CD8-positive, alpha-beta memory T cell (primary cell): Measurements from ENCODE around the gene MACROD2. TPM values are rescaled to one million over a fixed set of nuclear protein-coding genes. Genes with fewer than 3 reads are reported as not detected.
"Not testable (repeated sequence)": the region's sequence is repeated elsewhere in the genome, so short reads cannot be mapped to it uniquely, and the experiment has no call there.

Source experiments
- CTCF ChIA-PET: fragments of 350-600 bp; sonication (Branson Sonifier 250); formaldehyde crosslinking; loops from one replicate; lab custom pipeline; 2021; ENCODE audit warnings: antibody characterized with exemption; lab: Charles Lee
- POLR2A ChIA-PET: fragments of 350-600 bp; sonication (Branson Sonifier 250); formaldehyde crosslinking; loops from one replicate; lab custom pipeline; 2021; ENCODE audit warnings: antibody characterized with exemption; lab: Charles Lee
- DNase-seq, 5 donors: peaks; one replicate each; pipeline versions ENCODE4 v3.0.0 to v3.0.0-alpha.2; 2020 to 2022; ENCODE audit warnings: mixed read lengths in 1 of 5
- H3K27ac ChIP-seq: one replicate; pipeline ENCODE4 v1.7.0; 2013; ENCODE audit warnings: low read depth, mild to moderate bottlenecking, low read length, moderate library complexity
- H3K27me3 ChIP-seq: 2 replicates; pipeline ENCODE4 v1.7.0; 2013; ENCODE audit warnings: low read length, mild to moderate bottlenecking; ENCODE audit not compliant: insufficient read depth, poor library complexity, severe bottlenecking
- H3K36me3 ChIP-seq: 2 replicates; pipeline ENCODE4 v1.7.0; 2013; ENCODE audit warnings: mild to moderate bottlenecking, low read length, moderate library complexity; ENCODE audit not compliant: insufficient read depth
- H3K4me1 ChIP-seq: 2 replicates; pipeline ENCODE4 v1.7.0; 2013; ENCODE audit warnings: mild to moderate bottlenecking, low read length, moderate library complexity; ENCODE audit not compliant: insufficient read depth
- H3K4me3 ChIP-seq: 2 replicates; pipeline ENCODE4 v1.7.0; 2013; ENCODE audit warnings: mild to moderate bottlenecking, low read length
- H3K9me3 ChIP-seq: 2 replicates; pipeline ENCODE4 v1.7.0; 2013; ENCODE audit warnings: mild to moderate bottlenecking, low read length
- H3K27ac Mint-ChIP-seq, 8 donors: one replicate each; pipeline ENCODE4 v1.8.0; 2020 to 2021; ENCODE audit warnings: mixed read lengths in 8 of 8, mild to moderate bottlenecking in 6 of 8, inconsistent platforms in 3 of 8, moderate library complexity in 3 of 8
- H3K27me3 Mint-ChIP-seq, 2 donors: one replicate each; pipeline ENCODE4 v1.8.0; 2020 to 2021; ENCODE audit warnings: mixed read lengths in 2 of 2, mild to moderate bottlenecking in 1 of 2, moderate library complexity in 1 of 2
- H3K36me3 Mint-ChIP-seq, 3 donors: one replicate each; pipeline ENCODE4 v1.8.0; 2020 to 2021; ENCODE audit warnings: mixed read lengths in 3 of 3, inconsistent platforms in 1 of 3, mild to moderate bottlenecking in 1 of 3
- H3K4me1 Mint-ChIP-seq, 3 donors: one replicate each; pipeline ENCODE4 v1.8.0; 2020 to 2021; ENCODE audit warnings: mixed read lengths in 3 of 3, inconsistent platforms in 1 of 3, mild to moderate bottlenecking in 1 of 3
- H3K4me3 Mint-ChIP-seq, 7 donors: one replicate each; pipeline ENCODE4 v1.8.0; 2020 to 2021; ENCODE audit warnings: mixed read lengths in 7 of 7, mild to moderate bottlenecking in 6 of 7, moderate library complexity in 4 of 7, inconsistent platforms in 2 of 7
- H3K9me3 Mint-ChIP-seq, 5 donors: one replicate each; pipeline ENCODE4 v1.8.0; 2020 to 2022; ENCODE audit warnings: mixed read lengths in 5 of 5, mild to moderate bottlenecking in 3 of 5, moderate library complexity in 2 of 5, inconsistent platforms in 1 of 5
- polyA plus RNA-seq: library from polyadenylated mRNA; unstranded; fragments of 300-500 nt; fragmentation: Illumina TruSeq; gene quantifications from one replicate; pipeline ENCODE4 v1.2.3, GENCODE V29; 2021
- total RNA-seq, 2 experiments: library from RNA; stranded (reverse); gene quantifications; one replicate each; pipeline ENCODE4 v1.2.3, GENCODE V29; 2021

The MACROD2 gene
- total and polyA plus RNA-seq, 3 experiments from 2014 or later: not detected

- no peaks in the 10 kb centered on the region for H3K36me3 Mint-ChIP-seq
- CTCF ChIA-PET: no interaction called here
- no peaks in the 10 kb centered on the region for H3K27me3 ChIP-seq
These were observed 456.1 kb downstream of the MACROD2 start for GRCh38 chr20:14451458-14451857.

GRCh38 chr20:14453259-14453658, 457.9 kb downstream of the MACROD2 start:
- H3K36me3 ChIP-seq: no peaks in the 10 kb centered on the region
- DNase-seq: no peak
- Mint-ChIP-seq H3K4me1 (no peaks in the 10 kb centered on the region), H3K27me3 (no peaks in the 10 kb centered on the region), H3K4me3 (no peak overlapping the region), H3K9me3 (peaks cover 0 to 40% (median 11%) of the 10 kb centered on the region in 5 donors), H3K36me3 (no peaks in the 10 kb centered on the region), H3K27ac (no peak overlapping the region)
- no peak overlapping the region for H3K4me3 ChIP-seq
- no peaks in the 10 kb centered on the region for H3K9me3 ChIP-seq
- POLR2A ChIA-PET: no interaction called here
- no peaks in the 10 kb centered on the region for H3K27me3 ChIP-seq
- no peak overlapping the region for H3K27ac ChIP-seq
- CTCF ChIA-PET: no interaction called here
- no peaks in the 10 kb centered on the region for H3K4me1 ChIP-seq

More at GRCh38 chr20:14451458-14451857, 456.1 kb downstream of the MACROD2 start:
- no peaks in the 10 kb centered on the region for H3K9me3 ChIP-seq
- Mint-ChIP-seq H3K9me3 (peaks cover 0 to 32% (median 12%) of the 10 kb centered on the region in 5 donors), H3K27me3 (no peaks in the 10 kb centered on the region), H3K4me3 (peak overlapping the region in 1 of 7 donors; percentile 73), H3K4me1 (no peaks in the 10 kb centered on the region), H3K27ac (no peak overlapping the region)
- H3K4me1 ChIP-seq: no peaks in the 10 kb centered on the region
- H3K27ac ChIP-seq: no peak overlapping the region
- no peak overlapping the region for H3K4me3 ChIP-seq
- H3K36me3 ChIP-seq: no peaks in the 10 kb centered on the region
- POLR2A ChIA-PET: no interaction called here
- DNase-seq: no peak

- Histone ChIP-seq H3K9me3 (no peaks in the 10 kb centered on the region), H3K27me3 (no peaks in the 10 kb centered on the region), H3K4me3 (no peak overlapping the region), H3K27ac (no peak overlapping the region), H3K36me3 (no peaks in the 10 kb centered on the region), H3K4me1 (no peaks in the 10 kb centered on the region)
- Mint-ChIP-seq H3K36me3 (no peaks in the 10 kb centered on the region), H3K4me1 (no peaks in the 10 kb centered on the region), H3K4me3 (no peak overlapping the region), H3K27ac (no peak overlapping the region), H3K9me3 (peaks cover 0 to 33% (median 11%) of the 10 kb centered on the region in 5 donors), H3K27me3 (no peaks in the 10 kb centered on the region)
- ChIA-PET CTCF (no interaction called here), POLR2A (no interaction called here)
- no peak for DNase-seq
These were observed 459.0 kb downstream of the MACROD2 start for GRCh38 chr20:14454296-14454695.

- H3K4me3 ChIP-seq, H3K4me3 Mint-ChIP-seq, H3K27ac ChIP-seq, H3K27me3 Mint-ChIP-seq, H3K4me1 Mint-ChIP-seq, DNase-seq, H3K36me3 Mint-ChIP-seq, POLR2A ChIA-PET, H3K4me1 ChIP-seq, CTCF ChIA-PET, H3K27ac Mint-ChIP-seq, H3K36me3 ChIP-seq, H3K9me3 ChIP-seq, H3K27me3 ChIP-seq: not testable (repeated sequence)
- peaks cover 16 to 21% (median 17%) of the 10 kb centered on the region in 5 donors for H3K9me3 Mint-ChIP-seq
These were observed 471.9 kb downstream of the MACROD2 start for GRCh38 chr20:14467104-14467827.

GRCh38 chr20:14470231-14470899, 475.0 kb downstream of the MACROD2 start:
- Histone ChIP-seq H3K4me1 (no peaks in the 10 kb centered on the region), H3K4me3 (no peak overlapping the region), H3K9me3 (no peaks in the 10 kb centered on the region), H3K27ac (no peak overlapping the region), H3K36me3 (no peaks in the 10 kb centered on the region), H3K27me3 (no peaks in the 10 kb centered on the region)
- Mint-ChIP-seq H3K9me3 (peaks cover 11 to 28% (median 16%) of the 10 kb centered on the region in 5 donors), H3K27me3 (no peaks in the 10 kb centered on the region), H3K4me1 (no peaks in the 10 kb centered on the region), H3K4me3 (no peak overlapping the region), H3K27ac (no peak overlapping the region), H3K36me3 (peaks cover 0 to 4% (median 2%) of the 10 kb centered on the region in 3 donors)
- CTCF ChIA-PET: no interaction called here
- no peak for DNase-seq
- POLR2A ChIA-PET: no interaction called here

- no peak overlapping the region for H3K4me3 Mint-ChIP-seq
- H3K27ac Mint-ChIP-seq: no peak overlapping the region
- peaks cover 0 to 4% (median 2%) of the 10 kb centered on the region in 3 donors for H3K36me3 Mint-ChIP-seq
- H3K4me1 ChIP-seq: no peaks in the 10 kb centered on the region
- no peak for DNase-seq
- H3K27me3 ChIP-seq: no peaks in the 10 kb centered on the region
- ChIA-PET CTCF (no interaction called here), POLR2A (no interaction called here)
- no peak overlapping the region for H3K27ac ChIP-seq
- H3K9me3 Mint-ChIP-seq: peaks cover 10 to 25% (median 13%) of the 10 kb centered on the region in 5 donors
- no peaks in the 10 kb centered on the region for H3K27me3 Mint-ChIP-seq
- H3K4me3 ChIP-seq: no peak overlapping the region
- no peaks in the 10 kb centered on the region for H3K9me3 ChIP-seq
- H3K36me3 ChIP-seq: no peaks in the 10 kb centered on the region
- no peaks in the 10 kb centered on the region for H3K4me1 Mint-ChIP-seq
These were observed 475.8 kb downstream of the MACROD2 start for GRCh38 chr20:14470977-14471661.

GRCh38 chr20:14477125-14477524, 481.8 kb downstream of the MACROD2 start:
- Mint-ChIP-seq H3K4me1 (no peaks in the 10 kb centered on the region), H3K4me3 (no peak overlapping the region), H3K27me3 (no peaks in the 10 kb centered on the region), H3K9me3 (peaks cover 0 to 14% (median 9%) of the 10 kb centered on the region in 5 donors), H3K27ac (no peak overlapping the region), H3K36me3 (no peaks in the 10 kb centered on the region)
- no peak overlapping the region for H3K4me3 ChIP-seq
- H3K27me3 ChIP-seq: no peaks in the 10 kb centered on the region
- H3K4me1 ChIP-seq: no peaks in the 10 kb centered on the region
- no peak for DNase-seq
- POLR2A ChIA-PET: no interaction called here
- no peaks in the 10 kb centered on the region for H3K36me3 ChIP-seq
- no peak overlapping the region for H3K27ac ChIP-seq
- CTCF ChIA-PET: no interaction called here
- H3K9me3 ChIP-seq: no peaks in the 10 kb centered on the region

- no peaks in the 10 kb centered on the region for H3K36me3 ChIP-seq
- Mint-ChIP-seq H3K27ac (peak overlapping the region in 1 of 8 donors; percentile 32), H3K4me3 (no peak overlapping the region), H3K27me3 (no peaks in the 10 kb centered on the region), H3K36me3 (no peaks in the 10 kb centered on the region), H3K9me3 (peaks cover 0 to 12% (median 9%) of the 10 kb centered on the region in 5 donors), H3K4me1 (no peaks in the 10 kb centered on the region)
- ChIA-PET CTCF (no interaction called here), POLR2A (no interaction called here)
- DNase-seq: no peak
- no peak overlapping the region for H3K4me3 ChIP-seq
- no peaks in the 10 kb centered on the region for H3K27me3 ChIP-seq
- H3K27ac ChIP-seq: no peak overlapping the region
- H3K4me1 ChIP-seq: no peaks in the 10 kb centered on the region
- no peaks in the 10 kb centered on the region for H3K9me3 ChIP-seq
These were observed 482.8 kb downstream of the MACROD2 start for GRCh38 chr20:14478126-14478525.
